ENCODE data around the gene ARHGAP4. TPM values are rescaled to one million over a fixed set of nuclear protein-coding genes. Genes with fewer than 3 reads are reported as not detected.

ARHGAP4 gene
- total RNA-seq, 4 donors from 2014 or later: 23.6 to 211 (median 57.6) TPM

DNA sequence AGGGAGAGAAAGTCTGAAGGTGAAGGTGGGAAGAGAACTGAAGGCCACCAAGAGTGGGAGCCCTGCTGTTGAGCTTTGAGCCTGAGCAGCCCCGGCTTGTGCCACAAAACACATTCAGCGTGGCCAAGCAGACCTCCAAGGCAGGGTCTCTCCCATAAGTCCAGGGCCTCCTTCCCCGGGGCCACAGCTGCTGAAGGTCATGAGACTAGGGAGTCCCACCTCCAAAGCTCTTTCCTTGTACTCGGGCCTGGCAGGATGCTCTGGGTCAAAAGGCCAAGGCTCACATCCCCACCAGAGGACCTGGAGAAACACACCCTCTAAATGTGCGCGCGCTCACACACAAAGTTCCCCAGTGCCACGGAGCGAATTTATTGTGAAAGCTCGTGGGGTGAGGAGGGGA lies 3.5 kb upstream of the ARHGAP4 start:
- TF ChIP-seq POLR2A (IDR thresholded peaks at IDR 0.05): no peak
- TF ChIP-seq, protein P1, sequence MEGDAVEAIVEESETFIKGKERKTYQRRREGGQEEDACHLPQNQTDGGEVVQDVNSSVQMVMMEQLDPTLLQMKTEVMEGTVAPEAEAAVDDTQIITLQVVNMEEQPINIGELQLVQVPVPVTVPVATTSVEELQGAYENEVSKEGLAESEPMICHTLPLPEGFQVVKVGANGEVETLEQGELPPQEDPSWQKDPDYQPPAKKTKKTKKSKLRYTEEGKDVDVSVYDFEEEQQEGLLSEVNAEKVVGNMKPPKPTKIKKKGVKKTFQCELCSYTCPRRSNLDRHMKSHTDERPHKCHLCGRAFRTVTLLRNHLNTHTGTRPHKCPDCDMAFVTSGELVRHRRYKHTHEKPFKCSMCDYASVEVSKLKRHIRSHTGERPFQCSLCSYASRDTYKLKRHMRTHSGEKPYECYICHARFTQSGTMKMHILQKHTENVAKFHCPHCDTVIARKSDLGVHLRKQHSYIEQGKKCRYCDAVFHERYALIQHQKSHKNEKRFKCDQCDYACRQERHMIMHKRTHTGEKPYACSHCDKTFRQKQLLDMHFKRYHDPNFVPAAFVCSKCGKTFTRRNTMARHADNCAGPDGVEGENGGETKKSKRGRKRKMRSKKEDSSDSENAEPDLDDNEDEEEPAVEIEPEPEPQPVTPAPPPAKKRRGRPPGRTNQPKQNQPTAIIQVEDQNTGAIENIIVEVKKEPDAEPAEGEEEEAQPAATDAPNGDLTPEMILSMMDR (IDR thresholded peaks at IDR 0.05): no peak
- H3K27me3 ChIP-seq: no peaks in the 10 kb centered on the region
- H3K9me3 ChIP-seq: no peaks in the 10 kb centered on the region
- peaks cover 0 to 21% (median 0%) of the 10 kb centered on the region in 3 donors for H3K36me3 ChIP-seq
- peak overlapping the region in 3 of 4 donors; percentile 66 to 96 (median 95) for H3K27ac ChIP-seq
- DNase-seq: no peak
- peaks cover 0 to 31% (median 12%) of the 10 kb centered on the region in 4 donors for H3K4me1 ChIP-seq
- no peak overlapping the region for H3K4me3 ChIP-seq

DNA sequence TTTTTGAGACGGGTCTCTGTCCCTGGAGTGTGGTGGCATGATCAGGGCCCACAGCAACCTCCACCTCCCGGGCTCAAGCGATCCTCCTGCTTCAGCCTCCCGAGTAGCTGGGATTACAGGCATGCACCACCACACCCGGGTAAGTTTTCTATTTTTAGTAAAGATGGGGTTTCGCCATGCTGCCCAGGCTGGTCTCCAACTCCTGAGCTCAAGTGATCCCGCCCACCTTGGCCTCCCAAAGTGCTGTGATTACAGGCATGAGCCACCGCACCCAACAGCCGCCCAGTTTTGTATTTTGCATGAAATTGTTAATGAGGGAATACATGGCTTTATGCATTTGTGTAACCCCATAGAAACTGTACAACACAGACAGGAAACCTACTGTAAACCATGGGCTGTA lies 2.8 kb upstream of the ARHGAP4 start:
- peak overlapping the region in 2 of 4 donors; percentile 30 to 63 for H3K4me3 ChIP-seq

DNA sequence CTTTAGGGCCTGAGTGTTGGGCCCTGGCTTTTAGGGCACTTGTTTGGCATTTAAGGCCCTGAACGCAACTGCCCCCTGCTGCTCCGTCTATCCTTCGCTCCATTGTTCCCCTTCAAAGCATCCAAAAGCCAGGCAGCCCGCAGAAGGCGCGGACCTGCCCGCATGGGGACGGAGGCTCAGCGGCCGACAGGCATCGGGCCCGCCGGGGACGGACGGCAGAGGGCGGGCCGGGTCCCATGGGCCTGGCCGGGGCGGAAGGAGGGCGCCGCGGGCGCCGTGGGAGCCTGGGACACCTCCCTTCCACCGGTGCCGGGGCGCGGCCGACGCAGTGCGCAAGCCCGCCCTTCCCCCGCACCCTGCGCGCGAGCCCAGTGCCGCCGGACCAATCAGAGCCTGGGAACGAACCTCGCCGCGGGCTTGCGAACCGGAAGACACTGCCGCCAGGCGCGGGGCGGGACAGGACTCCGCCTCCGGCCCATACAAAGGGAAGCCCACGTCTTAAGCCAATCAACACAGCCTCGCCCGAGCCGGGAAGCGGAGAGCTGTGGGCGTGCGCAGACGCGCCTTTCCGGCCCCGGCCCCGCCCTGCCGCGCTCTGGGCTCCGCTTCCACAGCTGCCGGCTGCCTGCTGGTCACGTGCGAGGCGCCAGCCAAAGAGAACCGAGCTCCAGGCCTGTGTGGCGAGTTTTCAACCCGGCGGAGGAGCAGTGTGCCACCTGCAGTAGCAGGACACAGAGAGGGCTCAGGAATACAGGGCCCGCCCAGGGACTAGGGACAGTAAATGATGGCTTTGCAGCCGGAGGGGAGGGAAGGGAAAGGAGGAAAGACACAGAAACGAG lies 2.1 kb upstream of the ARHGAP4 start:
- Histone ChIP-seq H3K4me1 (peaks cover 0 to 26% (median 12%) of the 10 kb centered on the region in 4 donors), H3K27ac (peak overlapping the region; percentile 95 to 99 (median 97))

More for the DNA sequence above, 2.8 kb upstream of the ARHGAP4 start:
- Histone ChIP-seq H3K4me1 (peaks cover 0 to 27% (median 12%) of the 10 kb centered on the region in 4 donors), H3K36me3 (peaks cover 0 to 21% (median 0%) of the 10 kb centered on the region in 3 donors), H3K27me3 (no peaks in the 10 kb centered on the region), H3K9me3 (no peaks in the 10 kb centered on the region), H3K27ac (peak overlapping the region; percentile 66 to 96 (median 83))
- DNase-seq: no peak
- TF ChIP-seq POLR2A (IDR thresholded peaks at IDR 0.05): no peak
- TF ChIP-seq, protein P1 (IDR thresholded peaks at IDR 0.05): no peak

DNA sequence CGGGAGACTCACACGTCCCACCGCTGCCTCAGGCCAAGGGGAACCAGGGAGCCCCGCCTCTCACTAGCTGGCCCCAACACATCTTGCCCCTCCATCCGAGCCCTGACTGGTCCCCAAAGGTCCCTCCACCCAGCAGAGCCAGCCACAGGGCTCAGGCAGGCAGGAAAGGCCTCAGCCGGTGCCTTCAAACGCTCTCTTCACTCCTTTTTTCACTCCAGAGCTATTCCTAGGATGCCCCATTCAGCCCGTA lies 1.5 kb upstream of the ARHGAP4 start:
- TF ChIP-seq, protein P1 (IDR thresholded peaks at IDR 0.05): no peak
- TF ChIP-seq POLR2A (IDR thresholded peaks at IDR 0.05): no peak
- H3K9me3 ChIP-seq: no peaks in the 10 kb centered on the region
- peaks cover 0 to 28% (median 12%) of the 10 kb centered on the region in 4 donors for H3K4me1 ChIP-seq

More for the DNA sequence above, 2.1 kb upstream of the ARHGAP4 start:
- Histone ChIP-seq H3K36me3 (peaks cover 0 to 21% (median 0%) of the 10 kb centered on the region in 3 donors), H3K9me3 (no peaks in the 10 kb centered on the region), H3K4me3 (peak overlapping the region; percentile 61 to 67 (median 63)), H3K27me3 (no peaks in the 10 kb centered on the region)
- peak; percentile 93 to 98 (median 95) for DNase-seq
- TF ChIP-seq, protein P1 (IDR thresholded peaks at IDR 0.05): peak in 3 of 6 experiments; percentile 8 to 24 (median 9)
- TF ChIP-seq POLR2A (IDR thresholded peaks at IDR 0.05): peak; percentile 51 to 86

DNA sequence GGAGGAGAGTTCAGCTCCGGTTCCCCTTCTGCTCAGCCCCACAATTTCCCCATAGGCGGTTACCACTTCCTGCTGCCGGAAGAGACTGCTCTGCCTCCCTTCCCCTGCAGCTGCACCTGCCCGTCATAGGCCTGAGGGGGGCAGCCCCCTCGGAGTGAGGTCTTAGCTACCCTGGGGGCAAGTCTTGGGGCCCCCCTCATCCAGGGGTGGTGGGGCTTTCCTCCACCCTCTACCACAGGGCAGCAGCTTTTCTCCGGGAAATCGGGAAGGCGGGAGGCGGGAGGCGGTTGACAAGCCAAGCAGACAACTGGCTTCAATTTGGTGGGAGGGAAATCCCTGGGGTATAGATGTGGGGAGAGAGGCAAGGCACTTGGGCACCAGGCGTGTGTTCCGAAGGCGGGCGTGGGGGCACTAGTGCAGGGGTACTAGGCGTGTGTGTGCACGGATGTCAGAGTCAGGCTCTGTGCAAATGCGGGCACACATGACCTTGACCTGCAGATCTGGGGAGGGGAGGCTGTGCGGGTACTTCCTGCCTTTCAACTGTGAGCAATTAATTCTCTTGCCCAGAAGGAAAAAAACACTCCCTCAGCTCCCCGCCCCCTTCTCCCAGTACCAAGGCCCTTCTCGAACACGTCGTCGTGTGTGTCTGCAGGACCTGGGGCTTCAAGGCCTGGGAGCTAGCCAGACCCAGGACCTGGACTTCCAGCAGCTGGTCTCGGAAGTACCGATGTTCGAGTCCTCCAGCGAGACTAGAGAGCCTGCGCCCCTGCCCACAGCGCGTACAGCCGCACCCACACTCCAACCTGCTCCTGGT lies 1.0 kb upstream of the ARHGAP4 start:
- TF ChIP-seq, protein P1 (IDR thresholded peaks at IDR 0.05): no peak
- no peak for TF ChIP-seq POLR2A (IDR thresholded peaks at IDR 0.05)
- no peaks in the 10 kb centered on the region for H3K9me3 ChIP-seq
- peak; percentile 64 to 93 (median 90) for DNase-seq
- peak overlapping the region; percentile 61 to 67 (median 63) for H3K4me3 ChIP-seq
- H3K27ac ChIP-seq: peak overlapping the region; percentile 95 to 99 (median 97)
- H3K36me3 ChIP-seq: peaks cover 0 to 17% (median 0%) of the 10 kb centered on the region in 3 donors
- H3K27me3 ChIP-seq: no peaks in the 10 kb centered on the region
- H3K4me1 ChIP-seq: peaks cover 0 to 28% (median 12%) of the 10 kb centered on the region in 4 donors

More for the DNA sequence above, 1.5 kb upstream of the ARHGAP4 start:
- H3K27me3 ChIP-seq: no peaks in the 10 kb centered on the region
- peak overlapping the region; percentile 61 to 67 (median 63) for H3K4me3 ChIP-seq
- H3K36me3 ChIP-seq: peaks cover 0 to 21% (median 0%) of the 10 kb centered on the region in 3 donors
- no peak for DNase-seq
- H3K27ac ChIP-seq: peak overlapping the region; percentile 95 to 99 (median 97)

Data from Peyer's patch (tissue), 4 donors.